ENCODE results near the gene CBX3. TPM values are rescaled to one million over a fixed set of nuclear protein-coding genes. Genes with fewer than 3 reads are reported as not detected.
A peak's percentile ranks its signal among the peaks of the same experiment; 100 is the strongest.
"Not testable (repeated sequence)": the region's sequence is repeated elsewhere in the genome, so short reads cannot be mapped to it uniquely, and the experiment has no call there.

The CBX3 gene
- total RNA-seq (2022) (215 and 226 TPM in 2 replicates), Bru-seq, nascent RNA (percentile 98 among the genes with signal in this experiment), BruChase-seq, experiment 1, labeled RNA remaining after a 2-hour chase (percentile 99 among the genes with signal in this experiment), BruChase-seq, experiment 2, labeled RNA remaining after a 6-hour chase (percentile 99 among the genes with signal in this experiment)
- long read RNA-seq, transcript CBX3-201 (6 exons, 2,128 nt) = minor isoform, 11 of 662 reads
- long read RNA-seq, transcript CBX3-202 (6 exons, 1,857 nt) = major isoform, 574 of 662 reads
- long read RNA-seq, transcript CBX3-203 (6 exons, 1,717 nt) = minor isoform, 11 of 662 reads
- long read RNA-seq, partial matches to known transcripts = 24 of 662 reads
- long read RNA-seq, other reads (novel, unspliced or antisense) = 41 of 662 reads

GRCh38 chr7:26201247-26202018 lies at the start of gene CBX3:
Gene CBX3 (plus strand): TSS chr7:26201745. CDS start chr7:26202999, 1,254 bp downstream.
- Histone ChIP-seq H3K27me3 (replicated peaks; ENCODE audit: control insufficient read depth, insufficient read depth, low read length) (no peaks in the 10 kb centered on the region), H3K9me3 (no peaks in the 10 kb centered on the region), H3K36me3 (ENCODE audit: control insufficient read depth, insufficient read depth, low read length) (peaks cover 2% of the 10 kb centered on the region; the same call in 1 of the 2 replicates), H3K4me3 (ENCODE audit: low read depth, low read length) (peak within 1 kb of the TSS; percentile 99), H3K4me1 (peaks cover 20% of the 10 kb centered on the region; the same call in 1 of the 2 replicates)
- intact Hi-C loops (cut with micrococcal nuclease; ENCODE audit: unreplicated experiment) = loop anchor here (2.0 to 10.0 kb wide), 2 partner anchors 83 to 963 kb away; partner anchors contain the start of gene HOXA9
- POLR2A ChIA-PET = interaction anchor here (0.6 to 1.3 kb wide), 7 partner anchors 13 to 1861 kb away, joined by 3 to 10 read pairs (median 5); no protein-coding TSS in a partner anchor
- Mint-ChIP-seq H3K4me1 (ENCODE audit: low read depth, unreplicated experiment) (peaks cover 18% of the 10 kb centered on the region), H3K9me3 (ENCODE audit: unreplicated experiment) (no peaks in the 10 kb centered on the region), H3K27me3 (ENCODE audit: insufficient read depth, unreplicated experiment) (no peaks in the 10 kb centered on the region), H3K4me3 (ENCODE audit: unreplicated experiment) (peak within 1 kb of the TSS; percentile 99), H3K36me3 (ENCODE audit: insufficient read depth, unreplicated experiment) (peaks cover 91% of the 10 kb centered on the region), H3K27ac (ENCODE audit: unreplicated experiment) (peak within 1 kb of the TSS; percentile 100)
- DNase-seq = peak; percentile 94 to 96
- BruUV-seq (replicated peaks) = no TSS peak
- no peak for TF ChIP-seq CTCF (IDR thresholded peaks at IDR 0.05; ENCODE audit: insufficient read depth in 1 of 2, low read depth in 1 of 2, low read length in 1 of 2, severe bottlenecking in 1 of 2, unreplicated experiment in 1 of 2)
- CTCF ChIA-PET = interaction anchor here (0.5 to 1.5 kb wide), 3 partner anchors 9 to 83 kb away, joined by 3 to 7 read pairs (median 3); partner anchors contain the start of gene NFE2L3

- Mint-ChIP-seq H3K27me3 (ENCODE audit: insufficient read depth, unreplicated experiment) (no peaks in the 10 kb centered on the region), H3K27ac (ENCODE audit: unreplicated experiment) (peak within 1 kb of the TSS; percentile 92), H3K4me1 (ENCODE audit: low read depth, unreplicated experiment) (peaks cover 26% of the 10 kb centered on the region), H3K36me3 (ENCODE audit: insufficient read depth, unreplicated experiment) (peaks cover 16% of the 10 kb centered on the region), H3K4me3 (ENCODE audit: unreplicated experiment) (peak within 1 kb of the TSS; percentile 91), H3K9me3 (ENCODE audit: unreplicated experiment) (no peaks in the 10 kb centered on the region)
- peak in 1 of 2 experiments; percentile 11 for TF ChIP-seq CTCF (IDR thresholded peaks at IDR 0.05; ENCODE audit: insufficient read depth in 1 of 2, low read depth in 1 of 2, low read length in 1 of 2, severe bottlenecking in 1 of 2, unreplicated experiment in 1 of 2)
- peak; percentile 79 to 89 for DNase-seq
- ChIA-PET CTCF (interaction anchor here (0.6 to 1.5 kb wide), 14 partner anchors 28 to 929 kb away, joined by 3 to 7 read pairs (median 4); partner anchors contain the start of gene CBX3), POLR2A (interaction anchor here (0.6 to 1.5 kb wide), 6 partner anchors 8 to 75 kb away, joined by 3 to 13 read pairs (median 4); partner anchors contain the start of gene HNRNPA2B1)
- intact Hi-C loops (cut with micrococcal nuclease; ENCODE audit: unreplicated experiment) = loop anchor here (5.0 to 10.0 kb wide), 2 partner anchors 60 to 147 kb away; no protein-coding TSS in a partner anchor
- H3K4me3 ChIP-seq (ENCODE audit: low read depth, low read length) = peak within 1 kb of the TSS; percentile 77
- no peaks in the 10 kb centered on the region; the same call in 1 of the 2 replicates for H3K36me3 ChIP-seq (ENCODE audit: control insufficient read depth, insufficient read depth, low read length)
- 0 out of 2 replicates have a peak, but pooled peaks cover under 1% of the 10 kb centered on the region for H3K9me3 ChIP-seq
- H3K27me3 ChIP-seq (replicated peaks; ENCODE audit: control insufficient read depth, insufficient read depth, low read length) = no peaks in the 10 kb centered on the region
- H3K4me1 ChIP-seq = peaks cover 43% of the 10 kb centered on the region
- no TSS peak for BruUV-seq (replicated peaks)
Measured at GRCh38 chr7:26151953-26152781, 49.4 kb upstream of the CBX3 start, which contains the start of gene NFE2L3. Gene NFE2L3 (plus strand): TSS chr7:26152198. CDS start chr7:26152499, 301 bp downstream.

- intact Hi-C loops (cut with micrococcal nuclease; ENCODE audit: unreplicated experiment) = loop anchor here (1.0 to 10.0 kb wide), 3 partner anchors 26 to 148 kb away; no protein-coding TSS in a partner anchor
- BruUV-seq (replicated peaks); H3K27me3 Mint-ChIP-seq (ENCODE audit: insufficient read depth, unreplicated experiment); H3K36me3 ChIP-seq (ENCODE audit: control insufficient read depth, insufficient read depth, low read length); H3K9me3 Mint-ChIP-seq (ENCODE audit: unreplicated experiment); H3K27me3 ChIP-seq (replicated peaks; ENCODE audit: control insufficient read depth, insufficient read depth, low read length); H3K9me3 ChIP-seq: not testable (repeated sequence)
- H3K4me3 ChIP-seq (ENCODE audit: low read depth, low read length) = peak overlapping the region; percentile 77
- Mint-ChIP-seq H3K27ac (ENCODE audit: unreplicated experiment) (peak overlapping the region; percentile 66), H3K4me3 (ENCODE audit: unreplicated experiment) (peak overlapping the region; percentile 91), H3K36me3 (ENCODE audit: insufficient read depth, unreplicated experiment) (peaks cover 10% of the 10 kb centered on the region), H3K4me1 (ENCODE audit: low read depth, unreplicated experiment) (peaks cover 30% of the 10 kb centered on the region)
- CTCF ChIA-PET = interaction anchor here (1.0 to 1.5 kb wide), 3 partner anchors 47 to 260 kb away, joined by 3 to 5 read pairs (median 3); no protein-coding TSS in a partner anchor
- peak in 1 of 2 experiments; percentile 29 for DNase-seq
- peaks cover 49% of the 10 kb centered on the region for H3K4me1 ChIP-seq
- POLR2A ChIA-PET = interaction anchor here (0.6 to 1.5 kb wide), 3 partner anchors 8 to 75 kb away, joined by 3 to 6 read pairs (median 4); no protein-coding TSS in a partner anchor
Measured at GRCh38 chr7:26152782-26153240, 48.7 kb upstream of the CBX3 start.
